Choroid plexus epithelial cell (primary cell): ENCODE measurements around the gene LSG1.
A peak's percentile ranks its signal among the peaks of the same experiment; 100 is the strongest.

ENCODE experiments used
- DNase-seq: peaks from one replicate; pipeline ENCODE4 v3.0.0-alpha.2; 2010; ENCODE audit warnings: low read depth
- H3K4me3 ChIP-seq: 2 replicates; pipeline ENCODE4 v1.5.1; 2011; ENCODE audit warnings: low read depth, mild to moderate bottlenecking, control low read depth, low read length, moderate library complexity
- TF ChIP-seq, protein P1 (sequence below): conservative IDR thresholded peaks from 2 replicates; pipeline ENCODE4 v1.5.1; 2011; ENCODE audit warnings: low read depth, mild to moderate bottlenecking, control low read depth, inconsistent platforms, low read length, moderate library complexity

Gene LSG1

DNA sequence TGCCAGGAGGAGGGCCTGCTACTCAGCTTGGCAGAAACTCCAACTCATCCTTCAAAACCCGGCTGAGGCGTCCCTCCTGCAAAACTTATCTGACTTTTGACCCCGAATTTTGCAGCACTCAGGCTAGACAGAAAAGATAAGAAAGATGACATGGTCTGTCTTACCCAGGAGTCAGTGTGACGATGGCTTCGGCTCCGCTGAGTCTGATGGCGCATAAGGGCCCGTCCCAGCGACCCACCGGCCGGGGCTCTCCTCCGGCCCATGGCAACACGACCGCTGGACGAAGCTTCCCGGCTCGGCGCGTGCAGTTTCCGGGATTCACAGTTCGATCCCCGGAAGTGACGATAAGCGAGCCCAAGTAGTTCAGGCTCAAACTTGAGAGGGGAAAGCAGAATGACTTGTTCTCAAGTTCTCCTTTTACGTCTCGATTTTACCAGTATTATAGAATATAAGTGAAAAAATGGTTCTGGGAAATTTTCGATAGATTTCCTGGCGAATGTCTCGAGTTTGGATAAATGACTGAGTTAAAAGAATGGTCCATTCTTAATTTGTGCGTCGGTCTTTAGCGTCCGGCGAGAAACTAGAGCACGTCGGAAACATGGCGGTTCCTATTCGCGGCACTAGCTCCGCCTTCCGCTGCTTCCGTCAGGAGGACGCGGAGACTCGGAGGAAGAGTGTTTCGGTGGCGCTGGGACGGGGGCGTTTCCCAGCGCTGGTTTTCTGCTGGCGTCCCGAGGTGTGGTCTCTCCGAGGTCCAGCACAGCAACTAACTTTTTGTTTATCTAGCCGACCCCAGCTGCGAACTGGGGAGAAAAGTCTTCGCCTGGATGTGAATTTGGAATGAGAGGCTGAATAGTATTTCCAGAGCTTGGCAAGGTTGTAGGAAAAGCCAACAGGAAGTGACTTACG lies at the start of gene LSG1:
LSG1 (minus strand) TSS at position 292 of the 909 bp plus-strand sequence; CDS start at position 263, 29 bp downstream.
- peak; percentile 98 for DNase-seq
- peak within 1 kb of the TSS; percentile 86 for H3K4me3 ChIP-seq
- TF ChIP-seq, protein P1, sequence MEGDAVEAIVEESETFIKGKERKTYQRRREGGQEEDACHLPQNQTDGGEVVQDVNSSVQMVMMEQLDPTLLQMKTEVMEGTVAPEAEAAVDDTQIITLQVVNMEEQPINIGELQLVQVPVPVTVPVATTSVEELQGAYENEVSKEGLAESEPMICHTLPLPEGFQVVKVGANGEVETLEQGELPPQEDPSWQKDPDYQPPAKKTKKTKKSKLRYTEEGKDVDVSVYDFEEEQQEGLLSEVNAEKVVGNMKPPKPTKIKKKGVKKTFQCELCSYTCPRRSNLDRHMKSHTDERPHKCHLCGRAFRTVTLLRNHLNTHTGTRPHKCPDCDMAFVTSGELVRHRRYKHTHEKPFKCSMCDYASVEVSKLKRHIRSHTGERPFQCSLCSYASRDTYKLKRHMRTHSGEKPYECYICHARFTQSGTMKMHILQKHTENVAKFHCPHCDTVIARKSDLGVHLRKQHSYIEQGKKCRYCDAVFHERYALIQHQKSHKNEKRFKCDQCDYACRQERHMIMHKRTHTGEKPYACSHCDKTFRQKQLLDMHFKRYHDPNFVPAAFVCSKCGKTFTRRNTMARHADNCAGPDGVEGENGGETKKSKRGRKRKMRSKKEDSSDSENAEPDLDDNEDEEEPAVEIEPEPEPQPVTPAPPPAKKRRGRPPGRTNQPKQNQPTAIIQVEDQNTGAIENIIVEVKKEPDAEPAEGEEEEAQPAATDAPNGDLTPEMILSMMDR: no peak

DNA sequence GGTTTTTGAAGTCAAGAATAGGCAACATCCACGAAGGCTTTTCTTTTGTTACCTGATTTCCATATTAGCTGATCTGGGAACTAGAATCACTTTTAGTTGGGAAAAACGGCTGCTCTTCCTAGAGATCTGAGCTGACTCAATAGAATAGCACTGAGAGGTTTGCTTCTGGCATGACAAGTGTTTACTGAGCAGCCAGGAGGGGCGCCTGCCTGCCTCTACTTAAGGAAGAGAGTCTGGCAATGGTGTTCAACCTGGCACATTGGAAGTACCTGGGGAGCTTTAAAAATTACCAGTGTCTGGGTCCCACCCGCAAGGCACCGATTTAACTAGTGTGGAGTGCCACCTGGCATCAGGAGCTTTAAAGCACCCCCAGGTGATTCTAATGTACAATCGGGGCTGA lies 48.1 kb upstream of the LSG1 start:
- H3K4me3 ChIP-seq: no peak overlapping the region
- TF ChIP-seq, protein P1: no peak
- DNase-seq: no peak

GRCh38 chr3:194718079-194718478 lies 46.1 kb upstream of the LSG1 start:
- no peak overlapping the region for H3K4me3 ChIP-seq
- no peak for DNase-seq
- TF ChIP-seq, protein P1: no peak

- peak; percentile 45 for DNase-seq
- TF ChIP-seq, protein P1: no peak
- no peak overlapping the region for H3K4me3 ChIP-seq
Observed at GRCh38 chr3:194715022-194715800, 43.2 kb upstream of the LSG1 start.

- TF ChIP-seq, protein P1: no peak
- no peak for DNase-seq
- H3K4me3 ChIP-seq: no peak overlapping the region
Observed at GRCh38 chr3:194714564-194714963, 42.6 kb upstream of the LSG1 start.

DNA sequence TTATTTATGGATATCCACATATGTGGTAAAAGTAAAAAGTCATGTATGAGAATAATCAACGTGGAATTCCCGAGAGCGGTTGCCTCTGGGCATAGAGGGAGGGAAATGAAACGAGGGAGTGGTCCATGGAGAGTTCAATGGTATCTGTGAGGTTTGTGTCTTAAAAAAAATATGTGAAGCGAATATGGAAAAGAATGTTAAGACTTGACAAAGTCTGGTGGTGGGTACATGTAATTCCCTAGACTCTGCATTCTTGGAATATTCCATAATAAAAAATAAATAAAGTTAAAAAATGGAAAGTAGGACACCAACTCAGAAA lies 42.1 kb upstream of the LSG1 start:
- TF ChIP-seq, protein P1: no peak
- no peak overlapping the region for H3K4me3 ChIP-seq
- no peak for DNase-seq
